ENCODE measurements around the gene BSG. TPM values are rescaled to one million over a fixed set of nuclear protein-coding genes. Genes with fewer than 3 reads are reported as not detected.

The BSG gene
- total and polyA plus RNA-seq, 9 of the 15 experiments (the other 6 are each of a cell fraction or from before 2014, with no cell fraction given) = 4.6 to 495 (median 187) TPM

DNA sequence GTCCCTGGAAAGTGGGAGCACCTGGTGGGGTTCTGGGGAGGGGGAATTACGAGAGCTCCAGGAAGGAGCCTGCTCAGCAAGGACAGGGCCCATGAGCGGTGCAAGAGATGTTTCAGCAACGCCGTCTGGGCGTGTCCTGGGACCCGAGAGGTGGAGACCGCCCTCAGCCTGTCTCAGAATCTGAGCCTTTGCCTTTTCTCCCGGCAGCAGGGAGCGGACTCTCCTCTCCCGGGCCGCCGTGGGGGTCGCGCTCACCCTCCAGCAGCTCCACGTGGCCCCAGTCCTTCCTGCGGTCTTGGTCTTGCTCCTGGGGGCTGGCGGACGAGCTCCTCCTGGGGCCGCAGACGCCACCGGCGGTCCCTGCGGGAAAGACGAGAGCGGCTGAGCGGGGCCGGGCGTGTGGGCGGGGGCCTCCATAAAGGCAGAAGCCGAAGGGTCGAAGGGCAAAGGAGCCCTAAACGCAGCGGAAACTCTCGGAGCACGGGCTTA, 60.2 kb downstream of the BSG start (continued):
- TF ChIP-seq CHAMP1 (IDR thresholded peaks at IDR 0.05) (no peak), SMARCA5 (IDR thresholded peaks at IDR 0.05) (no peak), ATF1 (CRISPR knock-in tag; IDR thresholded peaks at IDR 0.05) (no peak), ATF1 (tag; IDR thresholded peaks at IDR 0.05) (no peak), ZBTB8A (IDR thresholded peaks at IDR 0.05; ENCODE audit: partially characterized antibody) (no peak), ARHGAP35 (IDR thresholded peaks at IDR 0.05; ENCODE audit: partially characterized antibody) (no peak), SIN3B (IDR thresholded peaks at IDR 0.05; ENCODE audit: low read depth) (no peak), SAFB2 (IDR thresholded peaks at IDR 0.05; ENCODE audit: borderline replicate concordance, low read depth, low read length, severe bottlenecking) (no peak), ZNF165 (CRISPR knock-in tag; IDR thresholded peaks at IDR 0.05; ENCODE audit: borderline replicate concordance) (no peak), SPI1 (IDR thresholded peaks at IDR 0.05; ENCODE audit: borderline replicate concordance, low read depth, low read length) (no peak), ZNF644 (tag; IDR thresholded peaks at IDR 0.05; ENCODE audit: low read depth) (no peak), XRCC3 (IDR thresholded peaks at IDR 0.05) (no peak), KLF13 (tag; IDR thresholded peaks at IDR 0.05; ENCODE audit: borderline replicate concordance, low read depth) (no peak), PHTF2 (CRISPR knock-in tag; IDR thresholded peaks at IDR 0.05) (no peak)
- TF ChIP-seq, protein P1, sequence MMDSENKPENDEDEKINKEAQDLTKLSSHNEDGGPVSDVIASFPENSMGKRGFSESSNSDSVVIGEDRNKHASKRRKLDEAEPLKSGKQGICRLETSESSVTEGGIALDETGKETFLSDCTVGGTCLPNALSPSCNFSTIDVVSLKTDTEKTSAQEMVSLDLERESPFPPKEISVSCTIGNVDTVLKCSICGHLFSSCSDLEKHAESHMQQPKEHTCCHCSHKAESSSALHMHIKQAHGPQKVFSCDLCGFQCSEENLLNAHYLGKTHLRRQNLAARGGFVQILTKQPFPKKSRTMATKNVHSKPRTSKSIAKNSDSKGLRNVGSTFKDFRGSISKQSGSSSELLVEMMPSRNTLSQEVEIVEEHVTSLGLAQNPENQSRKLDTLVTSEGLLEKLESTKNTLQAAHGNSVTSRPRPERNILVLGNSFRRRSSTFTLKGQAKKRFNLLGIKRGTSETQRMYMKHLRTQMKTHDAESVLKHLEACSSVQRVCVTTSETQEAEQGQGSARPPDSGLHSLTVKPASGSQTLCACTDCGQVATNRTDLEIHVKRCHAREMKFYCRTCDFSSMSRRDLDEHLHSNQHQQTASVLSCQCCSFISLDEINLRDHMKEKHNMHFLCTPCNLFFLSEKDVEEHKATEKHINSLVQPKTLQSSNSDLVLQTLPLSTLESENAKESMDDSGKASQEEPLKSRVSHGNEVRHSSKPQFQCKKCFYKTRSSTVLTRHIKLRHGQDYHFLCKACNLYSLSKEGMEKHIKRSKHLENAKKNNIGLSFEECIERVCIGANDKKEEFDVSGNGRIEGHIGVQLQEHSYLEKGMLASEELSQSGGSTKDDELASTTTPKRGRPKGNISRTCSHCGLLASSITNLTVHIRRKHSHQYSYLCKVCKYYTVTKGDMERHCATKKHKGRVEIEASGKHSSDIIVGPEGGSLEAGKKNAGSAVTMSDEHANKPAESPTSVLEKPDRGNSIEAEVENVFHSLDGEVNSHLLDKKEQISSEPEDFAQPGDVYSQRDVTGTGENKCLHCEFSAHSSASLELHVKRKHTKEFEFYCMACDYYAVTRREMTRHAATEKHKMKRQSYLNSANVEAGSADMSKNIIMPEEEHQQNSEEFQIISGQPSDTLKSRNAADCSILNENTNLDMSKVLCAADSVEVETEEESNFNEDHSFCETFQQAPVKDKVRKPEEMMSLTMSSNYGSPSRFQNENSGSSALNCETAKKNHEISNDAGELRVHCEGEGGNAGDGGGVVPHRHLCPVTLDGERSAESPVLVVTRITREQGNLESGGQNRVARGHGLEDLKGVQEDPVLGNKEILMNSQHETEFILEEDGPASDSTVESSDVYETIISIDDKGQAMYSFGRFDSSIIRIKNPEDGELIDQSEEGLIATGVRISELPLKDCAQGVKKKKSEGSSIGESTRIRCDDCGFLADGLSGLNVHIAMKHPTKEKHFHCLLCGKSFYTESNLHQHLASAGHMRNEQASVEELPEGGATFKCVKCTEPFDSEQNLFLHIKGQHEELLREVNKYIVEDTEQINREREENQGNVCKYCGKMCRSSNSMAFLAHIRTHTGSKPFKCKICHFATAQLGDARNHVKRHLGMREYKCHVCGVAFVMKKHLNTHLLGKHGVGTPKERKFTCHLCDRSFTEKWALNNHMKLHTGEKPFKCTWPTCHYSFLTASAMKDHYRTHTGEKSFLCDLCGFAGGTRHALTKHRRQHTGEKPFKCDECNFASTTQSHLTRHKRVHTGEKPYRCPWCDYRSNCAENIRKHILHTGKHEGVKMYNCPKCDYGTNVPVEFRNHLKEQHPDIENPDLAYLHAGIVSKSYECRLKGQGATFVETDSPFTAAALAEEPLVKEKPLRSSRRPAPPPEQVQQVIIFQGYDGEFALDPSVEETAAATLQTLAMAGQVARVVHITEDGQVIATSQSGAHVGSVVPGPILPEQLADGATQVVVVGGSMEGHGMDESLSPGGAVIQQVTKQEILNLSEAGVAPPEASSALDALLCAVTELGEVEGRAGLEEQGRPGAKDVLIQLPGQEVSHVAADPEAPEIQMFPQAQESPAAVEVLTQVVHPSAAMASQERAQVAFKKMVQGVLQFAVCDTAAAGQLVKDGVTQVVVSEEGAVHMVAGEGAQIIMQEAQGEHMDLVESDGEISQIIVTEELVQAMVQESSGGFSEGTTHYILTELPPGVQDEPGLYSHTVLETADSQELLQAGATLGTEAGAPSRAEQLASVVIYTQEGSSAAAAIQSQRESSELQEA (IDR thresholded peaks at IDR 0.05; ENCODE audit: low read depth) = no peak
- TF ChIP-seq, protein P2, sequence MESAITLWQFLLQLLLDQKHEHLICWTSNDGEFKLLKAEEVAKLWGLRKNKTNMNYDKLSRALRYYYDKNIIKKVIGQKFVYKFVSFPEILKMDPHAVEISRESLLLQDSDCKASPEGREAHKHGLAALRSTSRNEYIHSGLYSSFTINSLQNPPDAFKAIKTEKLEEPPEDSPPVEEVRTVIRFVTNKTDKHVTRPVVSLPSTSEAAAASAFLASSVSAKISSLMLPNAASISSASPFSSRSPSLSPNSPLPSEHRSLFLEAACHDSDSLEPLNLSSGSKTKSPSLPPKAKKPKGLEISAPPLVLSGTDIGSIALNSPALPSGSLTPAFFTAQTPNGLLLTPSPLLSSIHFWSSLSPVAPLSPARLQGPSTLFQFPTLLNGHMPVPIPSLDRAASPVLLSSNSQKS (CRISPR knock-in tag; IDR thresholded peaks at IDR 0.05) = no peak
- TF ChIP-seq, protein P3, sequence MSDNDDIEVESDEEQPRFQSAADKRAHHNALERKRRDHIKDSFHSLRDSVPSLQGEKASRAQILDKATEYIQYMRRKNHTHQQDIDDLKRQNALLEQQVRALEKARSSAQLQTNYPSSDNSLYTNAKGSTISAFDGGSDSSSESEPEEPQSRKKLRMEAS (CRISPR knock-in tag; IDR thresholded peaks at IDR 0.05) = peak; percentile 79
